Measurements from ENCODE around the gene SPANXB1. TPM values are rescaled to one million over a fixed set of nuclear protein-coding genes. Genes with fewer than 3 reads are reported as not detected.

SPANXB1 gene
- total RNA-seq, 2 donors from 2014 or later: not detected

Other genes with a start within 250 kb of the SPANXB1 start
- gene LDOC1, start 174.5 kb downstream of the SPANXB1 start, total RNA-seq: 1 to 10 TPM in 1 of 2 donors, under 1 TPM in 1; 0.89 to 2.5 TPM
- gene SPANXC, start 239.9 kb downstream of the SPANXB1 start, total RNA-seq: not detected